Lung (tissue), 12 donors: ENCODE results near the gene UNC13A. TPM values are rescaled to one million over a fixed set of nuclear protein-coding genes. Genes with fewer than 3 reads are reported as not detected.

Experiments used
- ATAC-seq: fragments of 200-7000 bp; cut with Tn5 transposase; one replicate; pipeline ENCODE4 v1.9.1; 2020; ENCODE audit warnings: moderate number of reproducible peaks; ENCODE audit not compliant: insufficient read depth, low FRiP score
- DNase-seq, 3 donors: peaks; one replicate each; pipeline ENCODE4 v3.0.0-alpha.2; 2013 to 2017
- H3K27ac ChIP-seq, 2 donors: one replicate each; pipeline ENCODE4 v1.5.1; 2013; ENCODE audit warnings: mild to moderate bottlenecking in 2 of 2, moderate library complexity in 2 of 2, control low read depth in 1 of 2, inconsistent platforms in 1 of 2, low read depth in 1 of 2, low read length in 1 of 2
- H3K27me3 ChIP-seq, 3 donors: one replicate each; pipeline ENCODE4 v1.5.1; 2013; ENCODE audit warnings: low read length in 2 of 3; ENCODE audit not compliant: control insufficient read depth in 3 of 3, insufficient read depth in 3 of 3
- H3K36me3 ChIP-seq, 4 donors: one replicate each; pipeline ENCODE4 v1.5.1; 2013; ENCODE audit warnings: low read length in 4 of 4, mild to moderate bottlenecking in 1 of 4, moderate library complexity in 1 of 4; ENCODE audit not compliant: control insufficient read depth in 4 of 4, insufficient read depth in 4 of 4
- H3K4me1 ChIP-seq, 5 donors: one replicate each; pipeline ENCODE4 v1.5.1; 2013; ENCODE audit warnings: low read length in 5 of 5, mild to moderate bottlenecking in 2 of 5, moderate library complexity in 1 of 5; ENCODE audit not compliant: control insufficient read depth in 5 of 5, insufficient read depth in 5 of 5
- H3K4me3 ChIP-seq: one replicate; pipeline ENCODE4 v1.5.1; 2013; ENCODE audit warnings: mild to moderate bottlenecking, control low read depth, moderate library complexity
- H3K9ac ChIP-seq, 2 donors: one replicate each; pipeline ENCODE4 v1.5.1; 2013; ENCODE audit warnings: low read length in 2 of 2, control low read depth in 1 of 2; ENCODE audit not compliant: insufficient read depth in 1 of 2
- H3K9me3 ChIP-seq, 4 donors: one replicate each; pipeline ENCODE4 v1.5.1; 2013; ENCODE audit warnings: low read length in 3 of 4, mild to moderate bottlenecking in 1 of 4, moderate library complexity in 1 of 4; ENCODE audit not compliant: control insufficient read depth in 4 of 4, insufficient read depth in 3 of 4
- CTCF ChIP-seq: IDR thresholded peaks from 2 replicates; pipeline ENCODE4 v1.5.1; 2012; ENCODE audit warnings: mild to moderate bottlenecking; ENCODE audit errors: control extremely low read depth, extremely low read depth
- WGBS, 2 donors: extraction: QIAGEN DNeasy Blood & Tissue Kit; methylation state at CpG; one replicate each; pipeline ENCODE4 v1.1.7; 2013; 5-methylcytosine and 5-hydroxymethylcytosine counted together
- polyA plus RNA-seq, 2 donors: library from polyadenylated mRNA; stranded (reverse); fragments of 200-250 nt; gene quantifications; one replicate each; pipeline ENCODE4 v1.2.1, GENCODE V29; 2013
- total RNA-seq, 2 donors: library from RNA; depleted of rRNA in 1 of 2; stranded (reverse); fragments of >200 nt in 1 of 2; gene quantifications; one replicate each; pipeline ENCODE4 v1.2.1, GENCODE V29; 2014 to 2021
- donor health status: control.
- donor health status: control.
- donor health status: Bipolar disorder and iron deficiency.
- donor health status: healthy.
- donor health status: DM: yes; HTN: yes; CAD: no.

The UNC13A gene
- total and polyA plus RNA-seq, 4 donors, result 0.14 to 0.31 (median 0.27) TPM

GRCh38 chr19:17616961-17617806, 71.0 kb downstream of the UNC13A start:
- no peak overlapping the region for H3K9ac ChIP-seq
- peaks cover 3 to 4% (median 3%) of the 10 kb centered on the region in 3 donors for H3K27me3 ChIP-seq
- no peak for ATAC-seq

GRCh38 chr19:17616686-17616960, 71.5 kb downstream of the UNC13A start:
- Histone ChIP-seq H3K9me3 (peaks cover 0 to 8% (median 0%) of the 10 kb centered on the region in 4 donors), H3K4me3 (no peak overlapping the region), H3K27ac (no peak overlapping the region), H3K9ac (no peak overlapping the region), H3K36me3 (no peaks in the 10 kb centered on the region), H3K4me1 (peaks cover 0 to 5% (median 0%) of the 10 kb centered on the region in 5 donors), H3K27me3 (peaks cover 3 to 4% (median 3%) of the 10 kb centered on the region in 3 donors)
- no peak for TF ChIP-seq CTCF
- WGBS, 2 donors, result 11 to 14% methylated on average over 11 of the region's 11 CpGs
- ATAC-seq (no peak), DNase-seq (no peak)

More at GRCh38 chr19:17616961-17617806, 71.0 kb downstream of the UNC13A start:
- WGBS, 2 donors, result 61 to 65% methylated on average over 28 of the region's 28 CpGs
- Histone ChIP-seq H3K9me3 (peaks cover 0 to 10% (median 3%) of the 10 kb centered on the region in 4 donors), H3K27ac (no peak overlapping the region), H3K36me3 (no peaks in the 10 kb centered on the region), H3K4me3 (no peak overlapping the region), H3K4me1 (peaks cover 0 to 5% (median 0%) of the 10 kb centered on the region in 5 donors)
- DNase-seq, result peak in 1 of 3 donors; percentile 7
- no peak for TF ChIP-seq CTCF

GRCh38 chr19:17615889-17616685, 72.1 kb downstream of the UNC13A start:
- Histone ChIP-seq H3K27me3 (peaks cover 3 to 4% (median 3%) of the 10 kb centered on the region in 3 donors), H3K9me3 (peaks cover 0 to 3% (median 0%) of the 10 kb centered on the region in 4 donors), H3K4me1 (peaks cover 0 to 5% (median 0%) of the 10 kb centered on the region in 5 donors), H3K9ac (no peak overlapping the region), H3K36me3 (no peaks in the 10 kb centered on the region), H3K4me3 (no peak overlapping the region), H3K27ac (no peak overlapping the region)
- no peak for DNase-seq
- WGBS, 2 donors, result 20 to 30% methylated on average over 27 of the region's 27 CpGs
- no peak for ATAC-seq
- TF ChIP-seq CTCF, result no peak
